HG02885 (cell line): ENCODE results near the gene ATP2C2.
A peak's percentile ranks its signal among the peaks of the same experiment; 100 is the strongest.

Experiments
- ATAC-seq: cut with Tn5 transposase; IDR thresholded peaks from one replicate; pipeline ENCODE4 v1.9.1; 2021; ENCODE audit warnings: mild to moderate bottlenecking; ENCODE audit not compliant: unreplicated experiment, poor library complexity

Gene ATP2C2

GRCh38 chr16:84504420-84505248 lies 136.3 kb downstream of the ATP2C2 start, which contains the start of gene MEAK7:
TSS of gene MEAK7 (minus strand) at chr16:84504659. CDS start at chr16:84498086, 6,573 bp downstream.
- peak; percentile 93 for ATAC-seq

- ATAC-seq: no peak
These were observed 137.2 kb downstream of the ATP2C2 start for GRCh38 chr16:84505249-84506187.

- no peak for ATAC-seq
These were observed 139.0 kb downstream of the ATP2C2 start for GRCh38 chr16:84507011-84507982.

- no peak for ATAC-seq
These were observed 140.2 kb downstream of the ATP2C2 start for GRCh38 chr16:84508502-84508901.

- no peak for ATAC-seq
These were observed 141.0 kb downstream of the ATP2C2 start for GRCh38 chr16:84509032-84509950.

GRCh38 chr16:84511180-84511800 lies 143.0 kb downstream of the ATP2C2 start:
- ATAC-seq: no peak

- no peak for ATAC-seq
These were observed 143.5 kb downstream of the ATP2C2 start for GRCh38 chr16:84511831-84512230.

GRCh38 chr16:84513123-84513522 lies 144.8 kb downstream of the ATP2C2 start:
- ATAC-seq: no peak

GRCh38 chr16:84513666-84514065 lies 145.3 kb downstream of the ATP2C2 start:
- ATAC-seq: no peak
